ENCODE measurements around the gene LRRC71. TPM values are rescaled to one million over a fixed set of nuclear protein-coding genes. Genes with fewer than 3 reads are reported as not detected.
A peak's percentile ranks its signal among the peaks of the same experiment; 100 is the strongest.

LRRC71 gene
- total and polyA plus RNA-seq, 2 of the 13 experiments (the other 11 are each of a cell fraction or from before 2014, with no cell fraction given): not detected

DNA sequence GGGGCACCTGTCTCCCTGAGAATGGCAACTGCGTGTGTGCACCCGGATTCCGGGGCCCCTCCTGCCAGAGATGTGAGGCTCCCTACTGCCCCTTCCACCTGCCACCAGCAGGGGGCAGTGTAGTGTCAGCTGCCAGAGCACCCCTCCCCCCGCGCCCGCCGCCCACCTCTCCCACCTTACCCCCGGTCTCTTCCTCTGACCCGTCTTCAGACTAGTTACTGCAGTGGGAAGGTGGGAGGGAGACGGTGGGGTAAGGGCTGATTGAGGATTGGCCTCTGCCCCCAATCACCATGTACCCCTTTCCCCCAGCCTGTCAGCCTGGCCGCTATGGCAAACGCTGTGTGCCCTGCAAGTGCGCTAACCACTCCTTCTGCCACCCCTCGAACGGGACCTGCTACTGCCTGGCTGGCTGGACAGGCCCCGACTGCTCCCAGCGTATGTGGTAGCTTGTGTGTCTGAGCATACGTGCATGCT lies 10.1 kb upstream of the LRRC71 start (continued):
- TF ChIP-seq, protein P1, sequence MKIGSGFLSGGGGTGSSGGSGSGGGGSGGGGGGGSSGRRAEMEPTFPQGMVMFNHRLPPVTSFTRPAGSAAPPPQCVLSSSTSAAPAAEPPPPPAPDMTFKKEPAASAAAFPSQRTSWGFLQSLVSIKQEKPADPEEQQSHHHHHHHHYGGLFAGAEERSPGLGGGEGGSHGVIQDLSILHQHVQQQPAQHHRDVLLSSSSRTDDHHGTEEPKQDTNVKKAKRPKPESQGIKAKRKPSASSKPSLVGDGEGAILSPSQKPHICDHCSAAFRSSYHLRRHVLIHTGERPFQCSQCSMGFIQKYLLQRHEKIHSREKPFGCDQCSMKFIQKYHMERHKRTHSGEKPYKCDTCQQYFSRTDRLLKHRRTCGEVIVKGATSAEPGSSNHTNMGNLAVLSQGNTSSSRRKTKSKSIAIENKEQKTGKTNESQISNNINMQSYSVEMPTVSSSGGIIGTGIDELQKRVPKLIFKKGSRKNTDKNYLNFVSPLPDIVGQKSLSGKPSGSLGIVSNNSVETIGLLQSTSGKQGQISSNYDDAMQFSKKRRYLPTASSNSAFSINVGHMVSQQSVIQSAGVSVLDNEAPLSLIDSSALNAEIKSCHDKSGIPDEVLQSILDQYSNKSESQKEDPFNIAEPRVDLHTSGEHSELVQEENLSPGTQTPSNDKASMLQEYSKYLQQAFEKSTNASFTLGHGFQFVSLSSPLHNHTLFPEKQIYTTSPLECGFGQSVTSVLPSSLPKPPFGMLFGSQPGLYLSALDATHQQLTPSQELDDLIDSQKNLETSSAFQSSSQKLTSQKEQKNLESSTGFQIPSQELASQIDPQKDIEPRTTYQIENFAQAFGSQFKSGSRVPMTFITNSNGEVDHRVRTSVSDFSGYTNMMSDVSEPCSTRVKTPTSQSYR (CRISPR knock-in tag; IDR thresholded peaks at IDR 0.05; ENCODE audit: borderline replicate concordance): peak; percentile 86
- TF ChIP-seq, protein P2, sequence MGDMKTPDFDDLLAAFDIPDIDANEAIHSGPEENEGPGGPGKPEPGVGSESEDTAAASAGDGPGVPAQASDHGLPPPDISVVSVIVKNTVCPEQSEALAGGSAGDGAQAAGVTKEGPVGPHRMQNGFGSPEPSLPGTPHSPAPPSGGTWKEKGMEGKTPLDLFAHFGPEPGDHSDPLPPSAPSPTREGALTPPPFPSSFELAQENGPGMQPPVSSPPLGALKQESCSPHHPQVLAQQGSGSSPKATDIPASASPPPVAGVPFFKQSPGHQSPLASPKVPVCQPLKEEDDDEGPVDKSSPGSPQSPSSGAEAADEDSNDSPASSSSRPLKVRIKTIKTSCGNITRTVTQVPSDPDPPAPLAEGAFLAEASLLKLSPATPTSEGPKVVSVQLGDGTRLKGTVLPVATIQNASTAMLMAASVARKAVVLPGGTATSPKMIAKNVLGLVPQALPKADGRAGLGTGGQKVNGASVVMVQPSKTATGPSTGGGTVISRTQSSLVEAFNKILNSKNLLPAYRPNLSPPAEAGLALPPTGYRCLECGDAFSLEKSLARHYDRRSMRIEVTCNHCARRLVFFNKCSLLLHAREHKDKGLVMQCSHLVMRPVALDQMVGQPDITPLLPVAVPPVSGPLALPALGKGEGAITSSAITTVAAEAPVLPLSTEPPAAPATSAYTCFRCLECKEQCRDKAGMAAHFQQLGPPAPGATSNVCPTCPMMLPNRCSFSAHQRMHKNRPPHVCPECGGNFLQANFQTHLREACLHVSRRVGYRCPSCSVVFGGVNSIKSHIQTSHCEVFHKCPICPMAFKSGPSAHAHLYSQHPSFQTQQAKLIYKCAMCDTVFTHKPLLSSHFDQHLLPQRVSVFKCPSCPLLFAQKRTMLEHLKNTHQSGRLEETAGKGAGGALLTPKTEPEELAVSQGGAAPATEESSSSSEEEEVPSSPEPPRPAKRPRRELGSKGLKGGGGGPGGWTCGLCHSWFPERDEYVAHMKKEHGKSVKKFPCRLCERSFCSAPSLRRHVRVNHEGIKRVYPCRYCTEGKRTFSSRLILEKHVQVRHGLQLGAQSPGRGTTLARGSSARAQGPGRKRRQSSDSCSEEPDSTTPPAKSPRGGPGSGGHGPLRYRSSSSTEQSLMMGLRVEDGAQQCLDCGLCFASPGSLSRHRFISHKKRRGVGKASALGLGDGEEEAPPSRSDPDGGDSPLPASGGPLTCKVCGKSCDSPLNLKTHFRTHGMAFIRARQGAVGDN (CRISPR knock-in tag; IDR thresholded peaks at IDR 0.05): peak; percentile 24; the same call in 1 of the 2 replicates
- TF ChIP-seq ZNF260 (CRISPR knock-in tag; IDR thresholded peaks at IDR 0.05; ENCODE audit: borderline replicate concordance, low read depth) (no peak), CTCF (CRISPR knock-in tag; IDR thresholded peaks at IDR 0.05) (peak; percentile 76)

Data from HepG2 (cell line).